ENCODE measurements around the gene CDC5L.

Gene CDC5L

GRCh38 chr6:44475779-44476434 is 88.4 kb downstream of the CDC5L start:
- peak; percentile 78 for DNase-seq (ENCODE audit: low spot score)

GRCh38 chr6:44476849-44477248 is 89.3 kb downstream of the CDC5L start:
- no peak for DNase-seq (ENCODE audit: low spot score)

- no peak for DNase-seq (ENCODE audit: low spot score)
Observed at GRCh38 chr6:44477293-44477894, 89.9 kb downstream of the CDC5L start.

- DNase-seq (ENCODE audit: low spot score) = no peak
Observed at GRCh38 chr6:44478158-44478557, 90.7 kb downstream of the CDC5L start.

GRCh38 chr6:44478591-44479254 is 91.2 kb downstream of the CDC5L start:
- DNase-seq (ENCODE audit: low spot score) = no peak

GRCh38 chr6:44480097-44480541 is 92.6 kb downstream of the CDC5L start:
- no peak for DNase-seq (ENCODE audit: low spot score)

GRCh38 chr6:44481056-44481455 is 93.5 kb downstream of the CDC5L start:
- DNase-seq (ENCODE audit: low spot score) = no peak

- DNase-seq (ENCODE audit: low spot score) = no peak
Observed at GRCh38 chr6:44481760-44482159, 94.3 kb downstream of the CDC5L start.

- no peak for DNase-seq (ENCODE audit: low spot score)
Observed at GRCh38 chr6:44485601-44486401, 98.3 kb downstream of the CDC5L start.

GRCh38 chr6:44487002-44487401 is 99.5 kb downstream of the CDC5L start:
- DNase-seq (ENCODE audit: low spot score) = no peak

GRCh38 chr6:44487586-44487985 is 100.1 kb downstream of the CDC5L start:
- DNase-seq (ENCODE audit: low spot score) = no peak

- DNase-seq (ENCODE audit: low spot score) = no peak
Observed at GRCh38 chr6:44489910-44490604, 102.6 kb downstream of the CDC5L start.

- no peak for DNase-seq (ENCODE audit: low spot score)
Observed at GRCh38 chr6:44493132-44493531, 105.6 kb downstream of the CDC5L start.

- no peak for DNase-seq (ENCODE audit: low spot score)
Observed at GRCh38 chr6:44493593-44493992, 106.1 kb downstream of the CDC5L start.

GRCh38 chr6:44494011-44494501 is 106.5 kb downstream of the CDC5L start:
- no peak for DNase-seq (ENCODE audit: low spot score)

- DNase-seq (ENCODE audit: low spot score) = no peak
Observed at GRCh38 chr6:44495036-44495901, 107.8 kb downstream of the CDC5L start.

GRCh38 chr6:44496665-44497369 is 109.3 kb downstream of the CDC5L start:
- DNase-seq (ENCODE audit: low spot score) = no peak

GRCh38 chr6:44497807-44498206 is 110.3 kb downstream of the CDC5L start:
- DNase-seq (ENCODE audit: low spot score) = no peak

- no peak for DNase-seq (ENCODE audit: low spot score)
Observed at GRCh38 chr6:44498436-44498835, 110.9 kb downstream of the CDC5L start.

GRCh38 chr6:44499609-44500008 is 112.1 kb downstream of the CDC5L start:
- no peak for DNase-seq (ENCODE audit: low spot score)
